ENCODE results near the gene ZBED4. TPM values are rescaled to one million over a fixed set of nuclear protein-coding genes. Genes with fewer than 3 reads are reported as not detected.

ZBED4 gene
- total RNA-seq, 1 donor from 2014 or later: 36.5 TPM

DNA sequence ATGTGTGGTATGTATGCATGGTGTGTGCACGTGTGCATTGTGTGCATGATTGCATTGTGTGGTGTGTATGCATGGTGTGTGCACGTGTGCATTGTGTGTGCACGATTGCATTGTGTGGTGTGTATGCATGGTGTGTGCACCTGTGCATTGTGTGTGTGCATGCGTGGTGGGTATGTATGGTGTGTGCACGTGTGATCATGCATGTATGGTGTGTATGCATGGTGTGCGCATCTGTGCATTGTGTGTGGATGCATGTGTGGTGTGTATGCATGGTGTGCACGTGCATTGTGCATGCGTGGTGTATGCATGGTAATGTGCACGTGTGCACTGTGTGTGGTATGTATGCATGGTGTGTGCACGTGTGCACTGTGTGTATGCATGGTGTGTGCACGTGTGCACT lies 47.8 kb downstream of the ZBED4 start:
- H3K9me3 Mint-ChIP-seq (ENCODE audit: low read depth): no peaks in the 10 kb centered on the region
- H3K4me1 Mint-ChIP-seq (ENCODE audit: low read depth): no peaks in the 10 kb centered on the region
- TF ChIP-seq, protein P1, sequence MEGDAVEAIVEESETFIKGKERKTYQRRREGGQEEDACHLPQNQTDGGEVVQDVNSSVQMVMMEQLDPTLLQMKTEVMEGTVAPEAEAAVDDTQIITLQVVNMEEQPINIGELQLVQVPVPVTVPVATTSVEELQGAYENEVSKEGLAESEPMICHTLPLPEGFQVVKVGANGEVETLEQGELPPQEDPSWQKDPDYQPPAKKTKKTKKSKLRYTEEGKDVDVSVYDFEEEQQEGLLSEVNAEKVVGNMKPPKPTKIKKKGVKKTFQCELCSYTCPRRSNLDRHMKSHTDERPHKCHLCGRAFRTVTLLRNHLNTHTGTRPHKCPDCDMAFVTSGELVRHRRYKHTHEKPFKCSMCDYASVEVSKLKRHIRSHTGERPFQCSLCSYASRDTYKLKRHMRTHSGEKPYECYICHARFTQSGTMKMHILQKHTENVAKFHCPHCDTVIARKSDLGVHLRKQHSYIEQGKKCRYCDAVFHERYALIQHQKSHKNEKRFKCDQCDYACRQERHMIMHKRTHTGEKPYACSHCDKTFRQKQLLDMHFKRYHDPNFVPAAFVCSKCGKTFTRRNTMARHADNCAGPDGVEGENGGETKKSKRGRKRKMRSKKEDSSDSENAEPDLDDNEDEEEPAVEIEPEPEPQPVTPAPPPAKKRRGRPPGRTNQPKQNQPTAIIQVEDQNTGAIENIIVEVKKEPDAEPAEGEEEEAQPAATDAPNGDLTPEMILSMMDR (IDR thresholded peaks at IDR 0.05; ENCODE audit: unreplicated experiment): no peak
- no peak overlapping the region for H3K4me3 Mint-ChIP-seq (ENCODE audit: low read depth)
- no peak for DNase-seq (ENCODE audit: low spot score, unreplicated experiment)
- H3K36me3 Mint-ChIP-seq (ENCODE audit: insufficient read depth): peaks cover 24% of the 10 kb centered on the region
- no peaks in the 10 kb centered on the region for H3K27me3 Mint-ChIP-seq
- no peak overlapping the region for H3K27ac Mint-ChIP-seq

DNA sequence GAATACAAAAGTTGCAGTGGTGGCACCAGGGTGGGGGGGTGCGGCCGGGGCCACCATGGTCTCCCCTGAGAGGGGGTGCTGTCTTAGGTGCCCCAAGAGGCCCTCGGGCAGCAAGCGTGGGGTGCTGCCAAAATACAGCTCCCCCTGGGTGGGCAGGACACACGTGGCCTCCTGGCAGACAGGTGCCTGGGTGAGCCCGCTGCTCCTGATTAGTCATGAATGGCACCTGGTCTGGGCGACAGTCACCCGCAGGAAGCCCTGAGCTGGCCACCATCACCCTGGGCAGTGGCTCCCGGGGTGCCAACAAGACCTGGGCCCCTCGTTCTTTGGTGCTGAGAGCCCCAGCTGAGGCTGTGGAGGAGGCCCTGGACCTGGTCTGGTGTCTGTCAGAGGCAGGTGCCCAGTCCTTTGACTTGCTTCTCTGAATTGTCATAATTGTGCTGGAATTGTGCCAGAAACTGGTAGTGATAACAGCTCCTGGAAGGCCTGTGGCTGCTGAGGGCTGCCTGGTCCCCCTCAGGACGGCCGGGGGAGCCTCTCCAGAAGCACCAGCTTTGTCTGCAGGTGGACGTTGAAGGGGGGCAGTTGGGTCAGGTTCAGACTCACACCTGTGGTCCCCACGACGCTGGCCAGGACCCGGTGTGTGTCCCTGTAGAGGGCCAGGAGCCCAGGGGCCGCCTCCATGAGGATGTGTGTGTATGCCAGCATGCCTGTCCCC lies 49.8 kb downstream of the ZBED4 start:
- TF ChIP-seq, protein P1 (IDR thresholded peaks at IDR 0.05; ENCODE audit: unreplicated experiment): no peak
- H3K36me3 Mint-ChIP-seq (ENCODE audit: insufficient read depth): peaks cover 20% of the 10 kb centered on the region
- H3K9me3 Mint-ChIP-seq (ENCODE audit: low read depth): no peaks in the 10 kb centered on the region
- H3K4me1 Mint-ChIP-seq (ENCODE audit: low read depth): no peaks in the 10 kb centered on the region
- H3K27me3 Mint-ChIP-seq: no peaks in the 10 kb centered on the region
- no peak for DNase-seq (ENCODE audit: low spot score, unreplicated experiment)
- no peak overlapping the region for H3K4me3 Mint-ChIP-seq (ENCODE audit: low read depth)
- no peak overlapping the region for H3K27ac Mint-ChIP-seq

DNA sequence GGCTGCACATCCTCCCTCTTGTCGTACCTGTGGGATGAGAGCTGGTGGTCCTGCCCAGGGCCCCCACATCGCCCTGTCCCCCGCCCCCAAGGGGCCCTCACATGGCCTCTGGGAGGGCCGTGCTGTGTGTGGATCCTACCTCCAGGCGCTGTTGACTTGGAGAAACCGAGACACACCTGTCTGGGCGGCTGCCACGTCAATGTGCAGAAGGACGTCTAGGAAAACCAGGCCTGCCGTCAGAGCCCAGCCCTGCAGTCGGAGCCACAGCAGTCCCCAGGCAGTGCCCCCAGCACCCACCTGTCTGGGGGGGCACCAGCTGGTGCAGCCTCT lies 50.4 kb downstream of the ZBED4 start:
- Mint-ChIP-seq H3K4me3 (ENCODE audit: low read depth) (no peak overlapping the region), H3K27ac (no peak overlapping the region), H3K4me1 (ENCODE audit: low read depth) (no peaks in the 10 kb centered on the region), H3K9me3 (ENCODE audit: low read depth) (no peaks in the 10 kb centered on the region), H3K27me3 (no peaks in the 10 kb centered on the region), H3K36me3 (ENCODE audit: insufficient read depth) (peaks cover 16% of the 10 kb centered on the region)
- no peak for DNase-seq (ENCODE audit: low spot score, unreplicated experiment)
- TF ChIP-seq, protein P1 (IDR thresholded peaks at IDR 0.05; ENCODE audit: unreplicated experiment): no peak

DNA sequence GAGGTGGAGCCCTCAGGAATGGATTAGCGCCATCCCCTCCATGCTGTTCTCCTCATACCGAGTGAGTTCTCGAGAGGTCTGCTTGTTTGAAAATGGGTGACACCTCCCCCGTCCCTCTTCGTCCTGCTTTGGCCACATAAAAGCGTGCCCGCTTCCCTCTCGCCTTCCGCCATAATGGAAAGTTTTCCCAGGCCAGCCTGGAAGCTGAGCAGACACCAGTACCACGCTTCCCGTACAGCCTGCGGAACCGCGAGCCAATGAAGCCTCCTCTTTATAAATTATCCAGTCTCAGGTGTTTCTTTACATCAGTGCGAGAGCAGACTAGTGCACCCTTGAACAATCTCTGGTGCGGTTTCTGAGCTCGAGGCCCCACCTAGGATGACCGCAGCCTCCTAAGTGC lies 51.8 kb downstream of the ZBED4 start:
- TF ChIP-seq, protein P1 (IDR thresholded peaks at IDR 0.05; ENCODE audit: unreplicated experiment): no peak
- no peaks in the 10 kb centered on the region for H3K9me3 Mint-ChIP-seq (ENCODE audit: low read depth)
- DNase-seq (ENCODE audit: low spot score, unreplicated experiment): no peak
- no peaks in the 10 kb centered on the region for H3K4me1 Mint-ChIP-seq (ENCODE audit: low read depth)
- no peaks in the 10 kb centered on the region for H3K27me3 Mint-ChIP-seq
- H3K4me3 Mint-ChIP-seq (ENCODE audit: low read depth): no peak overlapping the region
- H3K36me3 Mint-ChIP-seq (ENCODE audit: insufficient read depth): peaks cover 13% of the 10 kb centered on the region
- no peak overlapping the region for H3K27ac Mint-ChIP-seq

DNA sequence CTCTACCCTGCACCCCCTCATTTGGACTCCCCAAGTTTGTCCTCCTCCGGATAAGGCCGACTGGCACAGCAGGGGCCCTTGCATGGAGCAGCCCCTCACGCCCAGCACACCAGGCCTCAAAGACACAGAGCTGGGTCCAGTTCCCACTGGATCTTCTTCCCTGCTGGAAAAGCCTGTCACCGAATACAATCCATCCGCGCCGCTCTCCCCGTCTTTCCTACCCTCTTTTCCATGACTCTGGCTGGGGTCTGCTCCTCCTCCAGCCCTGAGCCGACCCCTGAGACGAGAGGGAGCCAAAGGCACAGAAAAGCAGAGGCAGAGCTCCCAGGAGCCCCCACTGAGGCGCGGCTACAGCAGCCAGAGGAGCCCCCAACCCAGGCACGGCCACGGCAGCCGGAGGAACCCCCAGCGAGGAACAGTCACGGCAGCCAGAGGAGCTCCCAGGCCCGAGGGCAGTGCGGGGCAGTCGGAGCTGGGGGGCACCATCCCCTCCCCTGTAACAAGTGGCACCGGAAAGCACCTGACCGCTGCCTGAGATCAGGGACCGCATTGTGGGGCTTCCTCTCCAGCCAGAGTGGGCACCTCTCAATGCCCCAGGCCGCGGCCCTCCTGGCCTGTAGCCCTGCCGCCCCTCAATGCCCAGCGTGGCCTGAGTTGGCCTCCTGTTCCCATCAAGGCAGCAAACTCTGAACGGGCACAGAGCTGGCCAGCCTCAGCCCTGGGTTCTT lies 52.6 kb downstream of the ZBED4 start:
- H3K4me1 Mint-ChIP-seq (ENCODE audit: low read depth): no peaks in the 10 kb centered on the region
- no peak overlapping the region for H3K4me3 Mint-ChIP-seq (ENCODE audit: low read depth)
- TF ChIP-seq, protein P1 (IDR thresholded peaks at IDR 0.05; ENCODE audit: unreplicated experiment): no peak
- peaks cover 12% of the 10 kb centered on the region for H3K36me3 Mint-ChIP-seq (ENCODE audit: insufficient read depth)
- H3K9me3 Mint-ChIP-seq (ENCODE audit: low read depth): no peaks in the 10 kb centered on the region
- H3K27me3 Mint-ChIP-seq: no peaks in the 10 kb centered on the region
- no peak overlapping the region for H3K27ac Mint-ChIP-seq
- no peak for DNase-seq (ENCODE audit: low spot score, unreplicated experiment)

Data from progenitor cell of endocrine pancreas (in vitro differentiated cells).